ENCODE results near the gene SLC25A1. TPM values are rescaled to one million over a fixed set of nuclear protein-coding genes. Genes with fewer than 3 reads are reported as not detected.

SLC25A1 gene
- total RNA-seq, 1 donor from 2014 or later = 97.9 TPM

DNA sequence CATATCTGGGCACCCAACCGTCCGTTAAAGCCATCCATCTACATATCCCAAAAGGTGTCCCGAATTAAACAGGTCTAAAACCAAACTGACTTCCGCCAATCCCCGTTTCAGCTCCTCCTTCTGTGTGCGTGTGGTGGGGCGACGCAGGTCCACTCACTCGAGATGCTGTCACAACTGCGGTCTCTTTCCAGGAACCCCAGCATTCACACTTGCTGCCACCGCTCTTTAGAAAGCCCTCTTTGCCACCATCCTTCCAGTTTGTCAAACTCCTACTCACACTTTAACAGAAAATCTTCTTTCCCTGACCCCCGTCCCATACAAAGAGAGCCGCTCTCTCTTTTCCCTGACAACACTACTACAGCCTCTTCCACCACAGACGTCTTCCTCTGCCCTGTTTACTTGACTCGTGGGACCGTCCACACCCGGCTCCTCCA lies 34.6 kb downstream of the SLC25A1 start:
- DNase-seq (ENCODE audit: low read depth) (peak; percentile 12), FAIRE-seq (no peak)
- TF ChIP-seq EZH2 (IDR thresholded peaks at IDR 0.05; ENCODE audit: insufficient read depth, low read length) = no peak
- TF ChIP-seq, protein P1, sequence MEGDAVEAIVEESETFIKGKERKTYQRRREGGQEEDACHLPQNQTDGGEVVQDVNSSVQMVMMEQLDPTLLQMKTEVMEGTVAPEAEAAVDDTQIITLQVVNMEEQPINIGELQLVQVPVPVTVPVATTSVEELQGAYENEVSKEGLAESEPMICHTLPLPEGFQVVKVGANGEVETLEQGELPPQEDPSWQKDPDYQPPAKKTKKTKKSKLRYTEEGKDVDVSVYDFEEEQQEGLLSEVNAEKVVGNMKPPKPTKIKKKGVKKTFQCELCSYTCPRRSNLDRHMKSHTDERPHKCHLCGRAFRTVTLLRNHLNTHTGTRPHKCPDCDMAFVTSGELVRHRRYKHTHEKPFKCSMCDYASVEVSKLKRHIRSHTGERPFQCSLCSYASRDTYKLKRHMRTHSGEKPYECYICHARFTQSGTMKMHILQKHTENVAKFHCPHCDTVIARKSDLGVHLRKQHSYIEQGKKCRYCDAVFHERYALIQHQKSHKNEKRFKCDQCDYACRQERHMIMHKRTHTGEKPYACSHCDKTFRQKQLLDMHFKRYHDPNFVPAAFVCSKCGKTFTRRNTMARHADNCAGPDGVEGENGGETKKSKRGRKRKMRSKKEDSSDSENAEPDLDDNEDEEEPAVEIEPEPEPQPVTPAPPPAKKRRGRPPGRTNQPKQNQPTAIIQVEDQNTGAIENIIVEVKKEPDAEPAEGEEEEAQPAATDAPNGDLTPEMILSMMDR (IDR thresholded peaks at IDR 0.05; ENCODE audit: insufficient read depth, low read depth, low read length) = no peak
- H4K20me1 ChIP-seq (ENCODE audit: insufficient read depth, low read length) = peaks cover 28% of the 10 kb centered on the region
- H3K36me3 Mint-ChIP-seq (ENCODE audit: low read depth, unreplicated experiment) = peaks cover 16% of the 10 kb centered on the region
- peak overlapping the region; percentile 86 for H2AFZ ChIP-seq (ENCODE audit: low read depth, low read length)
- peaks cover 21% of the 10 kb centered on the region for H3K36me3 ChIP-seq (ENCODE audit: insufficient read depth, low read length)
- peak overlapping the region; percentile 99 for H3K4me3 Mint-ChIP-seq (ENCODE audit: unreplicated experiment)
- no peaks in the 10 kb centered on the region for H3K9me3 ChIP-seq (ENCODE audit: insufficient read depth, low read depth, low read length)
- H3K9ac ChIP-seq (ENCODE audit: low read length) = peak overlapping the region; percentile 96
- peak overlapping the region; percentile 66 for H3K27ac ChIP-seq (ENCODE audit: low read depth, low read length)
- H3K27me3 ChIP-seq (ENCODE audit: insufficient read depth, low read length) = peaks cover 18% of the 10 kb centered on the region
- peak overlapping the region; percentile 88 for H3K27ac Mint-ChIP-seq (ENCODE audit: unreplicated experiment)
- peaks cover 22% of the 10 kb centered on the region for H3K79me2 ChIP-seq (ENCODE audit: insufficient read depth, low read length)
- peaks cover 4% of the 10 kb centered on the region for H3K4me1 Mint-ChIP-seq (ENCODE audit: low read depth, unreplicated experiment)
- H3K4me1 ChIP-seq (ENCODE audit: insufficient read depth, low read length) = no peaks in the 10 kb centered on the region
- H3K4me2 ChIP-seq (ENCODE audit: low read length) = peak overlapping the region; percentile 96
- peak overlapping the region; percentile 90 for H3K4me3 ChIP-seq (ENCODE audit: insufficient read depth, low read depth, low read length)
- H3K9me3 Mint-ChIP-seq (ENCODE audit: unreplicated experiment) = peaks cover 5% of the 10 kb centered on the region
- peaks cover 30% of the 10 kb centered on the region for H3K27me3 Mint-ChIP-seq (ENCODE audit: low read depth, unreplicated experiment)

DNA sequence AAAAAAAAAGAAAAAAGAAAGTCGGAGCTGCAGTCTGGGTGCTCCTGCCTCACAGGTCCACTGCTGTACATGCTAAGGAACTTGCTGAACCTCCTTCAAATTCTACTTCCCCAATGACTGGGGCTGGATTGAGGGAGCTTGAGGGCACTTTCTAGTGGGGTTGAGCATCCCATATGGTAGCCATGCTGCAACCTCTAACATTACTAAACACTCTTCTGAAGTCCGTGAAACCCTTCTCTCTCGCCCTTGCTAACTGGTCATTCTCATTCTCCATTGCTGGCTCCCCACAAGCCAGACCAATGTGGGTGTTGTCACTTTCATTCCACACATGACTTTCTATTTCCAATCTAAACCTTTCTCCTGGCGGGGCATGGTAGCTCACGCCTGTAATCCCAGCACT lies 35.3 kb downstream of the SLC25A1 start:
- H4K20me1 ChIP-seq (ENCODE audit: insufficient read depth, low read length) = peaks cover 28% of the 10 kb centered on the region
- Mint-ChIP-seq H3K36me3 (ENCODE audit: low read depth, unreplicated experiment) (peaks cover 16% of the 10 kb centered on the region), H3K4me3 (ENCODE audit: unreplicated experiment) (peak overlapping the region; percentile 99), H3K27ac (ENCODE audit: unreplicated experiment) (peak overlapping the region; percentile 26), H3K9me3 (ENCODE audit: unreplicated experiment) (peaks cover 5% of the 10 kb centered on the region), H3K27me3 (ENCODE audit: low read depth, unreplicated experiment) (peaks cover 26% of the 10 kb centered on the region), H3K4me1 (ENCODE audit: low read depth, unreplicated experiment) (peaks cover 4% of the 10 kb centered on the region)
- DNase-seq (ENCODE audit: low read depth) (no peak), FAIRE-seq (no peak)
- H3K79me2 ChIP-seq (ENCODE audit: insufficient read depth, low read length) = peaks cover 22% of the 10 kb centered on the region
- H3K9ac ChIP-seq (ENCODE audit: low read length) = no peak overlapping the region
- H3K4me3 ChIP-seq (ENCODE audit: insufficient read depth, low read depth, low read length) = no peak overlapping the region
- no peaks in the 10 kb centered on the region for H3K4me1 ChIP-seq (ENCODE audit: insufficient read depth, low read length)
- H3K9me3 ChIP-seq (ENCODE audit: insufficient read depth, low read depth, low read length) = no peaks in the 10 kb centered on the region
- H3K27ac ChIP-seq (ENCODE audit: low read depth, low read length) = no peak overlapping the region
- TF ChIP-seq EZH2 (IDR thresholded peaks at IDR 0.05; ENCODE audit: insufficient read depth, low read length) = no peak
- TF ChIP-seq, protein P1 (IDR thresholded peaks at IDR 0.05; ENCODE audit: insufficient read depth, low read depth, low read length) = no peak
- H2AFZ ChIP-seq (ENCODE audit: low read depth, low read length) = no peak overlapping the region
- H3K4me2 ChIP-seq (ENCODE audit: low read length) = peak overlapping the region; percentile 96
- H3K36me3 ChIP-seq (ENCODE audit: insufficient read depth, low read length) = peaks cover 21% of the 10 kb centered on the region
- peaks cover 10% of the 10 kb centered on the region for H3K27me3 ChIP-seq (ENCODE audit: insufficient read depth, low read length)

DNA sequence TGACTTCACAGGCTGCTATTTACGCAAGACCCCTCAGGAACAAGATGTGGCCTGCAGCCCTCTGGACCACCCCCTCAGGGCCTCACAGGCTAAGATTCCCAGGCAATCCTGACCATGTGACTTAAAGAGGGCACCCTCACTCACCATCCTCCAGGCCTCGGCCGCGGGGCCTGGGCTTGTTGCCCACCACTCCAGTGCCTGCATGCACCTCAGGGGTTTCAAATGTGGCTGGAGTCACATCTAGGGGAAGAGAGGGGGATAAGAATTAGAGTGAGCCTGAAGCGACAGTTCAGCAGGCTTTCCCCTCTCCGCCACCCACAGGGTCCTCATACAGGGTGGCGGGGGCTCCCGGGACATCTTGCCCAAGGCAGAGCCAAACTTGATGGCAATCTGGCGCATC lies 36.1 kb downstream of the SLC25A1 start:
- Mint-ChIP-seq H3K4me1 (ENCODE audit: low read depth, unreplicated experiment) (peaks cover 4% of the 10 kb centered on the region), H3K36me3 (ENCODE audit: low read depth, unreplicated experiment) (peaks cover 16% of the 10 kb centered on the region), H3K27ac (ENCODE audit: unreplicated experiment) (no peak overlapping the region), H3K27me3 (ENCODE audit: low read depth, unreplicated experiment) (peaks cover 18% of the 10 kb centered on the region), H3K9me3 (ENCODE audit: unreplicated experiment) (peaks cover 5% of the 10 kb centered on the region), H3K4me3 (ENCODE audit: unreplicated experiment) (no peak overlapping the region)
- Histone ChIP-seq H3K4me3 (ENCODE audit: insufficient read depth, low read depth, low read length) (no peak overlapping the region), H3K4me2 (ENCODE audit: low read length) (no peak overlapping the region), H3K9ac (ENCODE audit: low read length) (no peak overlapping the region), H2AFZ (ENCODE audit: low read depth, low read length) (no peak overlapping the region), H3K9me3 (ENCODE audit: insufficient read depth, low read depth, low read length) (no peaks in the 10 kb centered on the region), H3K27ac (ENCODE audit: low read depth, low read length) (no peak overlapping the region), H4K20me1 (ENCODE audit: insufficient read depth, low read length) (peaks cover 33% of the 10 kb centered on the region), H3K27me3 (ENCODE audit: insufficient read depth, low read length) (peaks cover 2% of the 10 kb centered on the region), H3K36me3 (ENCODE audit: insufficient read depth, low read length) (peaks cover 25% of the 10 kb centered on the region), H3K4me1 (ENCODE audit: insufficient read depth, low read length) (no peaks in the 10 kb centered on the region), H3K79me2 (ENCODE audit: insufficient read depth, low read length) (peaks cover 22% of the 10 kb centered on the region)
- DNase-seq (ENCODE audit: low read depth) (no peak), FAIRE-seq (no peak)
- TF ChIP-seq EZH2 (IDR thresholded peaks at IDR 0.05; ENCODE audit: insufficient read depth, low read length) = no peak
- TF ChIP-seq, protein P1 (IDR thresholded peaks at IDR 0.05; ENCODE audit: insufficient read depth, low read depth, low read length) = no peak
